HG02610 (cell line): ENCODE measurements around the gene RAB1B.
"Not testable (repeated sequence)": the region's sequence is repeated elsewhere in the genome, so short reads cannot be mapped to it uniquely, and the experiment has no call there.

Experiments used
- ATAC-seq: cut with Tn5 transposase; IDR thresholded peaks from one replicate; pipeline ENCODE4 v1.9.1; 2021; ENCODE audit warnings: mild to moderate bottlenecking, moderate library complexity; ENCODE audit not compliant: unreplicated experiment

Gene RAB1B

DNA sequence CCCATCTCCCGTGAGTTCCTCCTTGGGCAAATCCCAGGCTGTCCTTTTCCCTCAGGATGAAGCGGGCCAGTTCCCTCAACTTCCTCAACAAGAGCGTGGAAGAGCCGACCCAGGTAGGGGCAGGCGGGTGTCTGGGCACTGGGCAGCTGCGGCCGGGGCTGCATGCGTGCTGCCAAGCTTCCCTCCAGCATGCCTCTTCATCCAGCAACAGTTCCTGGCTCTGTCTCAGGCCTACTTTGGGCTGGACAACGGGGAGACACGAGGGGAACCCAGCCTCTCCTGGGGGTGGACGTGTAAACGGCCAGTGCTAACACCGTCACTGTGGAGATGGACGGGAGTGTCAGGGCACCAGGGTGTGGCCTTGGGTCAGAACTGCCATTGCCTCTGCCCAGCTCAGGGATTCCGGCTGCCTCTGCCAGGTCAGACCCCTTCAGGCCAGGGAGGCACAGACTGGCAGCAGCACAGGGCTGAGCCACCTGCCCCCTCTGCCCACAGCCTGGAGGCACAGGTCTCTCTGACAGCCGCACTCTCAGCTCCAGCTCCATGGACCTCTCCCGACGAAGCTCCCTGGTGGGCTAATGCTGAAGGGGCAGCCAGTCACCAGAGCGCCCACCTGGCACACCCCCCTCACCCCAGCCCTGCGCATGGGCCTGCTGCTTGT is 1.9 kb upstream of the RAB1B start:
- ATAC-seq = no peak

DNA sequence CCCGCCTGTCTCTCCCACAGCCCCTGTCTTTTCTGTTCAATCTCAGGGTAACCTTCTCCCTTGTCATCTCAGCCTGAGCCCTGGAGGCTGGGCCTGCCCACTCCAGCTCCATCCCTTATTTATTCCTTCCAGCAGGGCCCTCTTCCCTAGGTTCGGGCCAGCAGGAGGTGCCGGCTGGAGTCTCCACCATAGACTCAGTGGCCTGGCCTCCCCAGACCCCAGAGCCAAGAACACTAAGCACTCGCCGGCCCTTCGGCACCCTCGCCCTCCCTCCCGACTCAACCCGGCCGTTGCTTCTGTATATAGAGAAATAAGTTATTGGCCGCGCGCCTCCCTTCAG is 1.4 kb upstream of the RAB1B start:
- no peak for ATAC-seq

DNA sequence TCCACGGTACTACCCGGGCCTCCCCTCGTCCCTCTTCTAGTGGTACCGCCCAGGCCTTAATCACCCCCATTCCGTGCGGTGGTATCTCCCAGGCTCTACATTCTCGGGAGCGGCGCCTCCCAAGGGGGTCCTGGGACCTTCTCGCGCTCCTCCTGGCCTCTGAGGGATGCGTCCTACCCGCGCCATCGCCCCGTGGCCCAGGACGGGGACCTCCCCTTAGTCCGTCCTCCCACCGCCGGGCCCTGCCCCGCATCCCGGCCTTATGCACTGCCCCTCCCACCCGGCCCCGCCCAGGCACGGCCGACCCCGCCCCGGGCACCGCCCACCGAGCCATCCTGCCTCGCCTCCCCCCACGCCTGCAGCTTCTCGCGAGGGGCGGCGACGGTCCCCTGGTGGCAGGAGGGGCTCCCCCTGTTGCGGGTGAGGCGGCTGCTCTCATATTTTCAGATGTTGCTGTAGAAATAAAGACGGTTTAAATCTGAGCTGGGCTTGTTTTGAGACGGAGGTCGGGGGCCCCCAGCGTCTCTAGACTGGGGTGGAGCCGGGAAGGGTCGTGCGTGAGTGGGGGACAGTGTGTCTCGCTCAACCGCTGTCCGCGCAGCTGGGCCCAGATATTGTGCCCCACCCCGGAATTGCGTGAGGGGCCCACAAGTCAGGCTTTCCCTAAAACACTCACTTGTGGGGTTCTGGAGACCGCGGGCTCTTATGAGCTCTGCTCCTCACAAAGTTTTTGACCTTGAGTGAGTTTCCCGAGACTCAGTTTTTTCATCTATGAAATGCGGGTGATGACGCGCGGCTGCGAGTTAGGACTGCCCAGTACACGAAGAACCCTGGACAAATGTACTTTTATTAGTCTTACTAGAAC is 828 bp upstream of the RAB1B start:
- ATAC-seq = peak; percentile 29

DNA sequence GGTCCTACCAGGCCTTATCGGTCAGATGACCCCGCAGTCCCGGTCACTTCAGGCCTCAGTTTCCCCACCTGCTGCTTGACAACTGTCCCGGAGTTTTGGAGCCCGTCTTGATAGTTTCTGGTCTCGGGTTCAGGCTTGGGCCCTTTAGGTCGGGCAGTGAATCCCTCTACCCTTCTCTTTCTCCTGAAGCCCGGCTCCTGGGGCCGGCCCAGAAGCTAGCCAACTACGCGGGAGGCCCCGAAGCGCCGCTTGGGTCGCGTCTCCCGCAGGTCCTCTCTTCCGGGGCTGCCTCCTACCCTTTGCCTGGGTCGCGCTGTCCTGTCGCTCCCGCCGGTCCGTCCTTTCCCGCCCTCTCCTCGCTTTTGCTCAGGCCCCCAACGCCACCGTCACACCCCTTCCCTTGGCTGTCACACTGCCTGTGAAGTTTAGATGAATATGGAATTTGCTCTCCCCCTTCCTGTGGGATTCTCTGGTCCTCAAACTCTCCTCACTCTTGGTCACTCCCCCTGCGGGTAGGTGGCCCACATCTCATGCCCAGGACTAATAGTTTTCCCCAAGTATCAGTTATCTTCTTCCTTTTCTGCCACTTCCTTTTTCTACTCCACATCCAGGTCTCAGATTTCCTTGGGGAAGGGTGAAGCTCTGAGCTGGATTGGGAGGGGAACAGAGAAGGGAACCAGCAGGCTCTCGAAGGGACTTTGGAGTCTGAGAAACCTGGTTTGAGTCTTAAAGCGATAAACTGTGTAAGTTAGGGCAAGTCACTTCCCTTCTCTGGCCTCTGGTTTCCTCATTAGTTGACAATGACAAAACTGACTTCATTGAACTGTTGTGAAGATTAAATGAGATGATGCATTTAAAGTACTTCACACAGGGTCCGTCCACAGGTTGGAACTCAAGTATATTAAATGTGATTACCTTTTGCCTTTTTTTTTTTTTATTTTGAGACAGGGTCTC is 790 bp downstream of the RAB1B start:
- no peak for ATAC-seq

DNA sequence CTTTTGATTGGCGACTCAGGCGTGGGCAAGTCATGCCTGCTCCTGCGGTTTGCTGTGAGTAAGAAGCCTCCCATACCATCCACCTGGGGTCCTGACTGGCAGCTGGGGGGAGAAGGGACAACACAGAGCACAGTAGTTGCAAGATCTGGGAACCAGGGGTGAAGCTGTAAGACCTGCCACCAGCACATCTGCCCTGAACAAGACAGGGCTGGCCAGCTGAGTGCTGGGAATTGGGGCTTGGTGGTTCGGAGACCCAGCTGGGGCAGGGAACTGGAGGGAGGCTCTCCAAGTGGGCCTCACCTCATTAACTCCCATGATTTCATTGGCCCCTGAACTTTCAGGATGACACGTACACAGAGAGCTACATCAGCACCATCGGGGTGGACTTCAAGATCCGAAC is 3.4 kb downstream of the RAB1B start:
- ATAC-seq = no peak

DNA sequence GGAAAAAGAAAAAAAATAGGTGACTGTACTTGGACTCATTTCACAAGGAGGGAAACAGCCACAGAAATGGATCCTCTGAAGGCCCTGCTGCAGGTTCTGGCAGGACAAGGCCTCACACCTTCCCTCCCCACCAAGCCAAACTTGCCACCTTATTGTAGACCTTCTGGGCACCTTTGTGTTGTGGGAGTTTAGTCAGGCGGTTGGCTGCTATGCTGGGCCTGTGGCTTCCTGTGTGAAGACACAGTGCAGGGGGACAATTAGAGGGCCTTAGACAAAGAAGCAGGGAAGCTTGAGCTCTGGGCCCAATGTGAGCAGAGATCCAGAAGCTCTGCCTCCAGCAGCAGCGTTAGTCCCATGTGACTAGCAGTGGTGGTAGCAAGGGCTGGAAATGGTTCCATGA is 4.2 kb downstream of the RAB1B start:
- ATAC-seq = no peak

DNA sequence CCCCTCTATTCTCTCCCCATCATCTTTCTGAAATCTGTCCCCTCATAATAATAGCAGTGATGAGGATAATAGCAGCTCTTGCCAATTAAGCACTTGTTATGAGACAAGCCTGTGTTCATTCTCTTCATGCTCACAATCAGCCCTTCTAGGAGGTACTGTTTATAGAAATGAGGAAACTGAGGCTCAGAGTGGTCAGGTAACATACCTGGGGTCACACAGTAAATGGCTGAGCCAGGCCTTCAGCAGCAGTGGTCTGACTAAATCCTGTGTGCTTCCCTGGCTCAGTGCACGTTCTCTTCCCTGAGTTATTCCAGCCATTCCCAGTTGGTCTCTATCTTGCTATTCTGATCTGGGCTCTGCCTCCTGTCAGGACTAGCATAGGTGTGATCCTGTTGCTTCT is 5.8 kb downstream of the RAB1B start:
- ATAC-seq = no peak

DNA sequence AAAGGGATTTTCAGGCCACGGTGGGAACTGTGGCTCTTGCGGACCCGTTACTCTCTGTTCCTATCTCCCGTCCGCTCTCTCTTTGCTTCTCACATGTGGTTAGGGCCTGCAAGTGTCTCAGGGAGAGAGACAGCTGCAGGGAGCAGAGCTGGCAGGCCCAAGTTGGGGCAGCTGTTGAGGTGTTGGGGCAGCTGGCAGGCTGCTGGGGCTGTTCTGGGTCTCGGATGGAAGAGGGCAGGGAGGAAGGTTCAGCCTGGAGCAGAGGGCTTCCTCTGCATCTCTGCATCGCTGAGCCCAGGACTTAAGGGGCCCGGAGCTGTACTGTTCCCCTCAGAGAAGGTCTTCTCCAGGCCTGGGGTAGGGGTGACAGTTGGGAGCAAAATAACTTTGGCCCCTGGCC is 7.0 kb downstream of the RAB1B start:
- ATAC-seq = no peak

DNA sequence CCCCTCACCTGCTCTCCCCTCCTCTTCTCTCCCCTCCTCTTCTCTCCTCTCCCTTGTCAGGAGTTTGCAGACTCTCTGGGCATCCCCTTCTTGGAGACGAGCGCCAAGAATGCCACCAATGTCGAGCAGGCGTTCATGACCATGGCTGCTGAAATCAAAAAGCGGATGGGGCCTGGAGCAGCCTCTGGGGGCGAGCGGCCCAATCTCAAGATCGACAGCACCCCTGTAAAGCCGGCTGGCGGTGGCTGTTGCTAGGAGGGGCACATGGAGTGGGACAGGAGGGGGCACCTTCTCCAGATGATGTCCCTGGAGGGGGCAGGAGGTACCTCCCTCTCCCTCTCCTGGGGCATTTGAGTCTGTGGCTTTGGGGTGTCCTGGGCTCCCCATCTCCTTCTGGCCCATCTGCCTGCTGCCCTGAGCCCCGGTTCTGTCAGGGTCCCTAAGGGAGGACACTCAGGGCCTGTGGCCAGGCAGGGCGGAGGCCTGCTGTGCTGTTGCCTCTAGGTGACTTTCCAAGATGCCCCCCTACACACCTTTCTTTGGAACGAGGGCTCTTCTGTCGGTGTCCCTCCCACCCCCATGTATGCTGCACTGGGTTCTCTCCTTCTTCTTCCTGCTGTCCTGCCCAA is 7.7 kb downstream of the RAB1B start:
- ATAC-seq = no peak

DNA sequence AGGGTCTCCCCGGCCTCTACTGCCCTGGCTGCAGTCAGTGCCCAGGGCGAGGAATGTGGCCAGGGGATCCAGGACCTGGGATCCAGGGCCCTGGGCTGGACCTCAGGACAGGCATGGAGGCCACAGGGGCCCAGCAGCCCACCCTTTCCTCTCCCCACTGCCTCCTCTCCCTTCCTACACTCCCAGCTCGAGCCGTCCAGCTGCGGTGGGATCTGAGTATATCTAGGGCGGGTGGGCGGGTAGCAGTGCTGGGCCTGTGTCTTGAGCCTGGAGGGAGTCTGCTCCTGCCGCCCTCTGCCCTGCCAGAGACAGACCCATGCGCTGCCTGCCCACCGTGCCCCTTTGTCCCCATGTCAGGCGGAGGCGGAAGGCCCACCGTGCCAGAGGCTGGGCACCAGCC is 8.2 kb downstream of the RAB1B start:
- not testable (repeated sequence) for ATAC-seq

DNA sequence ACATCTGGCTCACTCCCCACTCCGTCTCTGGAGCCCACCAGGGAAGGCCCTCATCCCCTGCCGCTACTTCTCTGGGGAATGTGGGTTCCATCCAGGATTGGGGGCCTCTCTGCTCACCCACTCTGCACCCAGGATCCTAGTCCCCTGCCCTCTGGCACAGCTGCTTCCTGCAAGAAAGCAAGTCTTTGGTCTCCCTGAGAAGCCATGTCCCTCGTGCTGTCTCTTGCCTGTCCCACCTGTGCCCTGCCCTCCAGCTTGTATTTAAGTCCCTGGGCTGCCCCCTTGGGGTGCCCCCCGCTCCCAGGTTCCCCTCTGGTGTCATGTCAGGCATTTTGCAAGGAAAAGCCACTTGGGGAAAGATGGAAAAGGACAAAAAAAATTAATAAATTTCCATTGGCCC is 8.6 kb downstream of the RAB1B start:
- ATAC-seq = not testable (repeated sequence)

DNA sequence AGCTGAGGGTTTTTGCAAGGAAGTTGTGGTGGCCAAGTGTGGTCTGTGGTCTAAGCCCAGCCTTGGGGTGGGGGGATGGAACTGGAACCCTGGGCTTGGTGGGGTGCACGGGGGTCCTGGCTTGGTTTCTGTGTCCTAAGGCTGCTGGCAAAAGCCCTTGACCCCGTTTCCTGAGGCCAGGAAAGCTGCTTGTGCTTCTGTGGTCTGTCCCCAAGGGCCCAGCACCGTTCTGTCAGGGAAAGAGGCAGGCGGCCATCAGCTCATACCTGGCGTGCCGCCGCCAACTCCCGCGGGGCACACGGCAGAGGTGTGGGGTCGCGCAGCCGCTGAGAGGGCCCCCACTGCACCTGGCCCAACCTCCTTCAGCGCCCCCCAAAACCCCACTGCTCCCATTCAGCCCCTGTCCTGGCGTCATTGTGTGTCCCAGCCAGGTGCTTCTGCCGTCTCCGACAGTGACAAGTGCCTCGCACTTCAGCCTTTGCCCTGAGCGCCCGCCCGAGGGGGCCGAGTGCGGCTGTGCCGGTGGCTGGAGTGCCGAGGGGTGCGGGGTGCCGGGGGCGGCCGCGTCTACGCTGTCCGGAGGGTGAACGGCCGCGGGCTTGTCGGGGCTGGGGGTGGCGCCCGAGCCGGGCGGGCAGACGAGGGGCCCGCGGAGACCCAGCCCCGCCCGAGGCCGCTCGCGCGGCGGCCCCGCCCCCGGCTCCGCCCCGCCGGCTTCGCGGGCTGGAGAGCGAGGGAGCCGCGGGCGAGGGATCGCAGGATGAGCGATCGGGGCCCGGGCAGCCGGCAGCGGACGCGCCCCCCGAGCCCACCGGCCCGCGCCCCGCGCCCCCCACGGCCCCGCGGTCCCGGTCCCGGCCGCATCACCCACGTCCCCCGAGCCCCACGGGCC is 9.3 kb downstream of the RAB1B start, which contains the start of gene CNIH2:
TSS of gene CNIH2 (plus strand) at position 705 of the 892 bp plus-strand sequence. CDS start 282 bp downstream, outside the sequence.
- no peak for ATAC-seq

DNA sequence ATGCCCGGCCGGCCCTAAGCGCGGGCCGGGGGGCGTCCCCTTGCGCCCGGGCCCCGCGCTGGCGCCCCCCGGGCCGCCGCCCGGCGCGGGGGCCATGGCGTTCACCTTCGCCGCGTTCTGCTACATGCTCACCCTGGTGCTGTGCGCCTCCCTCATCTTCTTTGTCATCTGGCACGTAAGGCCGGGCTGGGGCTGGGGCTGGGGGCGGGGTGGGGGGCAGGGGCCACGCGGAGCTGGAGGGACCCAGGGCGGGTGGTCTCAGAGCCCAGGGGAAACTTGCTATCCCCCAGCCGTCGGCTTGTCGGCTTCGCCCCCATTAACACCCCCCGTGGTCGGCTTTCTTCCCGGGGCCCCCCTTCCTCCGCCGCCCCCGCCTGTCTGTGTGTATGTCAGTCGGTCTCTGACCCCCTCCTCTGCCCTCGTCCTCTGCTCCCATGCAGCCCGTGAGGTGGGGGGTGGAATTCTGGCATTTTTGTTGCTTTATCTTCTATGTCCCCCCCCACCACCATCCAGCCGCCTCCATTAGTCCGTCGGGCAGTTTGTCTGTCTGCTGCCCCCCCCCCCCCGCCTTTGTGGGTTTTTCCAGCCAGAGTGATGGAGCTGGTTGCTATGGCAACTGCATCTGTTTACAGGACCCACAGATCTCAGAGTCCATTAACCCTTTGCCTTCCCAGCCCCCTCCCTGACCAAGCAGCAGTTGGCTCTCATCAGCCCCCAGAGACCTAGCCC is 10.1 kb downstream of the RAB1B start:
- no peak for ATAC-seq

DNA sequence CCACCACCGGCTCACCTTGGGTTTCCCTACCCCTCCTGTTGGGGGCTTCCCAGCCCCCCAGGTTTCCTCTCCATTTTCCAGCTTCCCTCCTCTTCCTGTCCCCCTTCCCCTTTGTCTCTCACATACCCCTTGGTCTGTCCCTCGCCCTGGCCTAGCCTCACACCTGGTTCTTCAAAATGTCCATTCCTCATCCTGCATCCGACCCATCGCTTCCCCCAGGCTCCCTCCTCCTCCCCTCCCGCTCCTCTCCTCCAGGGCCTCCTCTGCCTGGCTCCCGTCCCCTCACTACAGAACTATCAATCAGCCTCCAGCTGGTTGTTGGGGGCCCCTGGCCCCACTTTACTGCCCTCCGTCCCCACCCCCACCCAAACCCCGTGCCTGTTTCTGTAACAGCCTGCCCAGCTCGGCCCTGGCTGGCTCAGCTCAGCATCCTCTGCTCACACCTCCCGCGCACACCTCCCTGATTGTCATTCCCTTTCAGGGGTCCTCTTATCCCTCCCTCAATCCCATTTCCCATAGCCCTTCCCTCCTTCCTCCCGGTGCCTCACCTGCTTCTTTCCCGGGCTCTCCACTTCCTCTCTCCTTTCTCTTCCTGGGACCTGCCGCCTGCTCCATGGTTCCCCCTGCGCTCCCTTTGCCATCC is 10.8 kb downstream of the RAB1B start:
- ATAC-seq = no peak

DNA sequence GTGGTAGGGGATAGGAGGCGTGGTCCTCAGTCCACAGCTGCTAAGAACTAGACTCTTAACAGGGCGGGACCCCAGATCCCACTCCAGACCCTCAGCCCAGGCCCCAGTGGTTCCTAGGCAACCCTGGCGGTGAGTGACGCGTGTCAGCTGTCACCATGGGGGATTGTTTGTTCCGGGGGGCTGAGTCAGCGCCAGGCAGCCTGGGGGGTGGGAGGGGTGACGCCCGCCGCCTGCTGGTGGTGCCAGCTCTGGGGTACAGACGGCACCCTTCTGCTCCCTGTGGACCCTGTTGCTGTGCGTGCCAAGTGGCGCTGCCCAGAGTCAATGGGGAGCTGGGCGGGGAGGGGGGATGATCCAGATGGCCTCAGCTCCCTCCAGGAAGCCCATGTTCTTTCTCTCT is 12.0 kb downstream of the RAB1B start:
- ATAC-seq = no peak

DNA sequence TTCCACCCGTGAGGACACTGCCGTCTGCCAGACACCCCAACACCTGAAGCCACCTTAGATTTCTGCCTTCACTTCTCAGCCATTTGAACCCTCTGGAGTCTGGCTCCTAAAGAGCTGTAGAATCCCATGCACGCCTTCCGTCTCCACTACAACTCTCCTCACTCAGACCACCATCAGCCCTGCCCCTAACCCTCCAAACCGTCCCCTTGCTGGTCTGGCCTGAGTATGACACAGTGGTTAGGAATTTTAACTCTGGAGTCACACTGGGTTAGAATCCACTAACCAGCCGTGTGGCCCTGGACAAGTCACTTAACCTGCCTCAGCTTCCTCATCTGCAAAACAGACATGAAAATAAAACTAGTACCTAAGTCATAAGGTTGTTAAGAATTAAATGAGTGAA is 12.6 kb downstream of the RAB1B start:
- ATAC-seq = no peak

DNA sequence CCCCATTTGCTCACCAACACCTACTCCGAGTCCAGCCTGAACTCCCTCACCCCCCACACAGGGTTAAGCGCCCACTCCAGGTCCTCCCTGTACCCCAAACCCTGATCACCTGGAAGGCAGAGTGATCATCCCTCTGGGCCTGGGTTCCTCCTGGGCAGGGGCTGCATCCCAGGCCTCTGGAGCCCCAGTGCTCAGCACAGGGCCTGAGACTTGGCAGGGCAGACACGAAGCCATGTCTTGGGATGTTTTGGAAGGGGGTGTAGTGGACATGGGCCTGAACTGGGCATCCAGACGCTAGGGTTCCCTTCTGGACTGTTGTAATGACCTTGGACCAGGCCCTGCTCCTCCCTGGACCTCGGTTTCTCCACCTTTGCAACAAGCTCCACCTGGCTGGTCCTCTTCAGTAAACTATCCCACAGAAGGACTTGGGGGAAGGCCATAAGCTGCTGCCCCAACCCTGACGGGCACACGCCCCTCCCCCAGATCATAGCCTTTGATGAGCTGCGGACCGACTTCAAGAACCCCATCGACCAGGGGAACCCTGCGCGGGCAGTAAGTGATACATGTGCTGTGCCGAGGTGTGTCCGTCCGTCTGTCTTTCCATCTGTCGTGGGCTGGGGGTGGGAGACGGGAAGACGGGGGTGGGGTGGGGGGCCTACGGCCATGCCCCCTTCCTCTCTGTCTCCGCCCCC is 13.5 kb downstream of the RAB1B start:
- no peak for ATAC-seq
